Measurements from ENCODE around the gene NEK1.

NEK1 gene

GRCh38 chr4:169418846-169419245, 193.5 kb downstream of the NEK1 start:
- DNase-seq (ENCODE audit: low spot score): no peak

DNA sequence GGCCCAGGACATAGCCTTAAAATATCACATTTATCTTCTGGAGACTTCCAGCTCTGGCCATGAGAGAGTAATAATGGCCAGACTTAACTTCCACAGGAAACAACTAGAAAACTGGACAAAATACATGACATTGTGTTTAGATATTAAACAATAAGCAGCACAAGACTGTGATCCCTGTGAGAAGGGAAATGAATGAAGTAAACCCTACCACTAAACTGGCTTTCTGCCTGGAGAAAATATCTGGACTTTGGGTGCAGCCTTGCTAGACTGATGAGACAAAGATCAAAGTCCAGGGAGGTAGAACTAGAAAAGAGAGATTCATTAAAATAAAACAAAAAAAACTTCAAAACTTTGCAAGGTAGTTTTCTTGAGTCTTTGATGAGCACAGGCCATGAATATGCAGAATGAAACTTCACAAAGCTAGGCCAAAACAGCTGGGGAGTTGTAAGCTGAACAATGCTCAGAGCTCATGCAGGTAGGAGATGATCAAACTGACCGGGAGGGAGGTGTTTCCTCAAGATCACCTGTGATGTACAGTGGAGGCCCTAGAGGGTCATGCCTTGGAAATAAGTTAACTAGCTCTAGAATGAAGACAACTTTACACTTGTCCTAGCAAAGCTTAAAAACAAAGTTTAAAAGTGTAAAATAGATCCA, 194.6 kb downstream of the NEK1 start:
- no peak for DNase-seq (ENCODE audit: low spot score)

DNA sequence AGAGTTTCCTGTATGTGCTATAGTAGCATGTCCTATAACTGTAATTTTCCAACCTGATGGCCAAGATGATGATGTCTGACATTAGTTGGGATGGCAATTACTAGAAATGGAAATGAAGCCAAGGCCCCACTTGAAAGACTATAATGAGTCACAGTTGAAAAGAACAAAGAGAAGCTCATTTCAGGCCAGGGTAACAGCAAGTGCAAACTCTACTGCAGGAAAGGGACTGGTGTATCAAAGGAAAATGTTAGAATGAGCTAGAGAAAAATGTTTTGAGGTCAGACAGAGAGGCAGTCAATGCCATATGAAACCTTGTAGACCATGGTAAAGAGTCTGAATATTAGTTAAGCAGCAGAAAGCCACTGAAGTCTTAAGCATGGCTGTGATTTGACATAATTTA, 195.4 kb downstream of the NEK1 start:
- no peak for DNase-seq (ENCODE audit: low spot score)

DNA sequence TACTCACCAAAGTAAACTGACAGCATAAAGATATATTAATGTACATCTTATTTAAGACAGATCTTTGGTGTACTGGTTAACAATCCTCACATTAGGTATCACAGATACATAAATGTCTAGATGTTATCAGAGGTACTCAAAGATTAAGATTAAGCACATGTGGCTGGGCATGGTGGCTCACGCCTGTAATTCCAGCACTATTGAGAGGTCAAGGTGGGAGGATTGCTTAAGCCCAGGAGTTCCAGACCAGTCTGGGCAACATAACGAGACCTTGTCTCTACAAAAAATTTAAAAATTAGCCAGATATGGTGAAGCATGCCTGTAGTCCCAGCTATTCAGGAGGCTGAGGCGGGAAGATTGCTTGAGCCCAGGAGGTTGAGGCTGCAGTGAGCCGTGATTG, 195.9 kb downstream of the NEK1 start:
- no peak for DNase-seq (ENCODE audit: low spot score)

DNA sequence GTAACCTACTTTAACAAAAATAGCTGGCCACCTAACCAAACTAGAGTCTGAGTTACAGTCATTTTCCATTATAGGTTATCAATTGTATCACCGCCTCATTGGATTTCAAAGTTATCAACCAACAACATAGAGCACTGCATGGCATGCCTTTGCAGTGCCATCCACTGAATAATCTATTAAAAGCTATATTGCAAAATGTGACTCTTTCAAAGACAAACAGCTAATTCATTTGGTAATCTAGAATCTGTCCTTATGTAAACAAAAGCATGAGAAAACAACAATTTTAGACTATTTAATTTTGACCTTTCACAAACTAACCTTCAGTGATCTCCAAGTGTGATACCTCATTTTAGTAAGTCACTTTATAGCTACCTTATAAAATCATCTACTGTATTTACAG, 197.5 kb downstream of the NEK1 start:
- DNase-seq (ENCODE audit: low spot score): no peak

DNA sequence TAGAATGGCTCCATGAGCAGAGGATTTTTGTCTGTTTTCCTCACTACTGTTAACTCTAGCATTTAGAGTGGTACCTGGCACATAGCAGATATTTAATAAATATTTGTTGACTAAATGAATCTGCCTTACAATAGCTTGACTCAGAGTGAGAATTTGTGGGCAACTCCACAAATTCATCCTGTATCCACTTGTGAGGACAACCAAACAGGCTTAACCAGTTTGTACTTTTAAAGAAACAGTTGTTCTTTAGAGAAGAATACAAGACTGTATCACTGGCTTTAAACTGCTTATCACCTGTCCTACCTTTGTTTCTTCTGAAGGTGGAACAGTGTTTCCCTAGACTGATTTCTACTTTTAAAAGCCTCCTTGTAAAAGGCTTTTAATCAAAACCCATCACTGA, 200.3 kb downstream of the NEK1 start:
- DNase-seq (ENCODE audit: low spot score): no peak

DNA sequence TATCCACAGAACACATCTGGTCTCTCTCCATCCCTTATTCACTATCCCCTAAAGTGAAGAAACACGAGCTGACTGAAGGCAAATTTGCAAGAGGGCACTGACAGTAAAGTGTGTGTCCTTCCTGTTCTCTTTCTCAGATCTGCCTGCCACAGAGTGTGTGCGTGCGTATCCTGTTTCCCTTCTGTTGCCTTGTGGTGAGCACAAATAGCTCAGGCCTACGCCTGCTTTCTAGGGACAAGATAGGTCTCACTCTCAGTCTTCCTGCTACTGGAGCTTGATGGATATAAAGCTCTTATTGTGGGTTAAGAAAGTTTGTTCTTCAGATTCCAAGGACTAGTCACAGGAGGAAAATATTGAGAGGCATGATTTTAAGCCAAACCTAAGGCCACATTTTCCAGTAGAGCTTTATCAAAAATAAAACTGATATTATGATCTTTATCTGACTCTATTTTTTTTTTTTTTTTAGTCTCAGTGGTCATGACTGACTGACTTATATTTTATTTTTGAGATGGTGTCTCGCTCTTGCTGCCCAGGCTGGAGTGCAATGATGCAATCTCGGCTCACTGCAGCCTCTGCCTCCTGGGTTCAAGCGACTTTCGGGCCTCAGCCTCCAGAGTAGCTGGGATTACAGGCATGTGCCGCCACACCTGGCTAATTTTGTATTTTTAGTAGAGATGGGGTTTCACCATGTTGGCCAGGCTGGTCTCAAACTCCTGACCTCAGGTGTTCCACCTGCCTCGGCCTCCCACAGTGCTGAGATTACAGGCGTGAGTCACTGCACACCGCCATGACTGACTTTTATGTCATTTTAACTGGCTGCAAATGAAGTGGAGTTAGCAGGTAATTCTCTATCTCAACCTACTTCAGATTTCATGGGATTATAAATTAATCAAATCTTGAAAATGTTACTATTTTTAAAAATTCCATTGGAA, 201.3 kb downstream of the NEK1 start:
- DNase-seq (ENCODE audit: low spot score): no peak

GRCh38 chr4:169407217-169407845, 205.1 kb downstream of the NEK1 start:
- no peak for DNase-seq (ENCODE audit: low spot score)

- no peak for DNase-seq (ENCODE audit: low spot score)
These were observed 207.4 kb downstream of the NEK1 start for GRCh38 chr4:169404960-169405359.

GRCh38 chr4:169400832-169401231, 211.6 kb downstream of the NEK1 start:
- DNase-seq (ENCODE audit: low spot score): no peak

DNA sequence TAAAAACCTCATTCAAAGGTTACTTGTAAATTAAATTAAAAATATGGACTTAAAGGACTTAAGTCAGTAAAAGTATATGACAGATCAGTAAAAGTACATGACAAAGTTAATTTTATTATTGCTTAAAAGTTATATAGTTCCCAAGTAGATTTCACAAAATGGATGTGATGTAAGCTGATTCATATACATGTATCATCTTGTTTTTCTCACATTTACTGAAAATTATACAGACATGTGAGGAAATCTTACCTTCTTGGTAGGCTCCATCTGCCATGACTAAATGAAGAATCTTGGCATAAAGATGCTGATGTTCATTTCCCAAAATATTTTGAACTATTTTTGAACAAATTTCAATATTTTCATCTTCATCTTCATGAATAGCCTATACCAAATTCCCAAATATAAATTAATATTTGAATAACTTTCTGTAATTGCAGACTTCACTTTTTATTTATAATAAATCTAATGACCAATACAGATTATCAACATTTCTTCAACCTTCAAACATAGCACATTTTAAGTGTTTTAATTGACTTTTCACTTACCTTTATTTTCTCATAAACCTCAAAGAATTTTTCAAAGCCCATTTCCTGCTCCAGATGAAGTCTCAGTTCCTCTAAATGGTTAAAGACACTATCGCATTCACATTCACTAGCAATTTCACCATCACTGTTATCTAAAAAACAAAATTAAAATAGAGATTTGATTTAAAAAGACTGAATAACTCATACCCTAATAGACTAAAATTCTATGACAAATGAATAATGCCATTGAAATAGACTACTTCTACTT, 212.2 kb downstream of the NEK1 start:
- no peak for DNase-seq (ENCODE audit: low spot score)

GRCh38 chr4:169398316-169398715, 214.1 kb downstream of the NEK1 start:
- no peak for DNase-seq (ENCODE audit: low spot score)

DNA sequence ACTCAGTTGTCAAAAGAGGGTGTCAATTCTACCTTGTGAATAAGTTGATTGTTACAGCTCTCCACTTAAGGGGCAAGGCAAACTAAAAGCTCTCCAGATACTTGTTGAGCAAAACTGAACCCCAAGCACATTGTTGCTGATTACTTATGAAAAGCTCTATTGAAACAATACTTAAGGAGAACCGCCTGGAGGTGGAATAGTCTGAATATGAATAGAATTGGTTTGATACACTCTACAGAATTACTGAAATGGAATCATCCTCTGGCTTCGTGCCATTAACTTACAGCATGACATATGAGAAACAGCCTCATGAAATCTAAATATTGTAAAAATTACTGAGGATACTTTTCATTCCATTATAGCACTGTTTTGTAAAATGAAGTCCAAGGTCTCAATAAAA, 214.6 kb downstream of the NEK1 start:
- no peak for DNase-seq (ENCODE audit: low spot score)

DNA sequence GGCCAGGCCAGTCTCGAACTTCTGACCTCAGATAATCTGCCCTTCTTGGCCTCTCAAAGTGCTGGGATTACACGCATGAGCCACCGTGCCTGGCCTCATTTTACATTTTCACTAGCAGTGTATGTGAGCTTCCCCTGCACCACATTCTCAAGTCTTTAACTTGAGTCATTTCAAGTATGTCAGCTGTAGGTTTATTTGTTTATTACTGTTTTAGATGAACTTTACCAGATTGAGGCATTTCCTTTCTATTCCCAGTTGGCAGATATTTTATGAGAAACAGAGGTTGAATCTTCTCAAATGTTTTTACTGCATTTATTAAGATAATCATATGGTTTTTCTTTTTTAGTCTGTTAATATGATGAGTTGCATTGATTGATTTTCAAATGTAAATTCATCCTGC, 227.0 kb downstream of the NEK1 start:
- no peak for DNase-seq (ENCODE audit: low spot score)

DNA sequence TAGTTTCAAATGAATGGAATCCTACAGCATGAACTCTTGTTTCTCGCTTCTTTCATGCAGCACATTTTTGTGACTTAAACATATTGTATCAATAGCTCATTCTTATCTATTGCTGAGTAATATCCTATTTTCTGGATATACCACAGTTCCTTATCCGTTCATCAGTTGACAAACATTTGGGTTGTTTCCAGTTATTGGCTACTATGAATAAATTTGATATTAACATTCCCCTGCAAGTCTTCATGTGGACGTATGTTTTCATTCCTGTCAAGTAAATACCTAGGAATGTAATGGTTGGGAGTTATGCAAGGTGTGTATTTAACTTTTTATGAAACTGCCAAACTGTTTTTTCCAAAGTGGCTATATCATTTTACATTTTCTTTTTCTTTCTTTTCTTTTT, 227.6 kb downstream of the NEK1 start:
- no peak for DNase-seq (ENCODE audit: low spot score)

DNA sequence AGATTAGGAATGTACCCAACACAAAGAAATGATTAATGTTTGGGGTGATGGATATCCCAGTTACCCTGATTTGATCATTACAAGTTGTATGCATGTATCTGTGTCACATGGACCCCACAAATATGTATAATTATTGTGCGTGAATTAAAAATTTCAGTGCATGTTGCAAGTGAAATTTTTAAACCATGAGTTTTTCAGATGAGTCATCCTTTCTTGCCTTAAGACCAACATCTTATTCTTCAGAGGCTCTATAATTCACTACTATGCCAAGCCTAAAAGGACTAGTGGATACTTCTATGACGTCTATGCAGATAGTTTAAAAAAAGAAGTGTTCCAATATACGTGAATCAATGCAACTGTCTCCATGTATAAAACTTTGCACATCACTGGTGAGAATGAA, 228.7 kb downstream of the NEK1 start:
- DNase-seq (ENCODE audit: low spot score): no peak

DNA sequence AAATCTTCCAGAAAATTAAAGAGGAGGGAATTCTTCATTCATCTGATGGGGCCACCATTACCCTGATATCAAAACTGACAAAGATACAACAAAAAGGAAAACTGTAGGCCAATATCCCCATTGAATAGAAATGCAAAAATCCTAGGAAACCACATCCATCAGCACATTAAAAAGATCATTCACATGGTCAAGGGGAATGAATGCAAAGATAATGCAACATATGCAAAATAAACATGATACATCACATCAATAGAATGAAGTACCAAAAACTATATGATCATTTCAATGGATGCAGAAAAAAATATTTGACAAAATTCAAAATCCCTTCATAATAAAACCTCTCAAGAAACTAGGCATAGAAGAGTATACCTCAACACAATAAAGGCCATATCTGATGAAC, 232.7 kb downstream of the NEK1 start:
- DNase-seq (ENCODE audit: low spot score): no peak

GRCh38 chr4:169377367-169377766, 235.0 kb downstream of the NEK1 start:
- DNase-seq (ENCODE audit: low spot score): no peak

DNA sequence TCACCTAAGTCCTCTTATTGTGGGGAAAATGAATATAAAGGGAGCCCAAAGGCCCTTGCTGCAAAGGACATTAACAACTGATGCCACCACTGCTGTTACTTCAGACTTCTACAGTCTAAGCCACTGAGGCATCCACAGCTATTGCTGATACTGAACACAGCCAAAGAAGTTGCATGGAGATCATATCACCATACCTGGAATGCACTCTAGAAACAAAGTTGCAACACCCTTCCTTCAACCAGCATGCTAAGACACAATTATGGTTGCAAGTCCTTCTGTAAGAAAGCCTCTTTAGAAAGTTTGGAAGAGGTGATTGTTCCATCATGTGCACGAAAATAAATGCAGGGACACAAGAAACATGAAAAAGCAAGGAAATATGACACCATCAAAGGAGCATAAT, 236.0 kb downstream of the NEK1 start:
- no peak for DNase-seq (ENCODE audit: low spot score)

GRCh38 chr4:169372791-169373190, 239.6 kb downstream of the NEK1 start:
- DNase-seq (ENCODE audit: low spot score): no peak

DNA sequence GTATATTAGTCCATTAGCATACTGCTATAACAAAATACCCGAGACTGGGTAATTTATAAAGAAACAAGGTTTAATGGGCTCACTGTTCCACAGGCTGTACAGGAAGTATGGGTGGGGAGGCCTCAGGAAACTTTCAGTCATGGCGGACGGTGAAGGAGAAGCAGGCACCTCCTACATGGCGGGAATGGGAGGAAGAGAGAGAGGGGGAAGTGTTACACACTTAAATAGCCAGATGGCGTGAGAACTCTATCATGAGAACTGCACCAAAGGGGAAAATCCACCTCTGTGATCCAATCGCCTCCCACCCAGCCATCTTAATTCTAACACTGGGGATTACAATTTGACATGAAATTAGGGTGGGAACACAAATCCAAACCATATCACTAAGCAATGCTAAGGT, 242.7 kb downstream of the NEK1 start:
- no peak for DNase-seq (ENCODE audit: low spot score)

- DNase-seq (ENCODE audit: low spot score): no peak
These were observed 244.6 kb downstream of the NEK1 start for GRCh38 chr4:169367826-169368225.
